Neutrophil (primary cell): ENCODE data around the gene HORMAD2.
A peak's percentile ranks its signal among the peaks of the same experiment; 100 is the strongest.
"Not testable (repeated sequence)": the region's sequence is repeated elsewhere in the genome, so short reads cannot be mapped to it uniquely, and the experiment has no call there.

ENCODE experiments used
- H3K27ac ChIP-seq: fragments of 200-600 bp; sonication (generic); 2 replicates; pipeline ENCODE4 v1.5.1; 2016; ENCODE audit warnings: mild to moderate bottlenecking, moderate library complexity
- H3K27me3 ChIP-seq: fragments of 200-600 bp; sonication (generic); 2 replicates; pipeline ENCODE4 v1.6.0; 2016; ENCODE audit warnings: mild to moderate bottlenecking
- H3K36me3 ChIP-seq: fragments of 200-600 bp; sonication (generic); 2 replicates; pipeline ENCODE4 v1.5.1; 2017
- H3K4me1 ChIP-seq, 2 experiments: fragments of 200-600 bp in 1 of 2; sonication (generic) in 1 of 2; 1 replicate in 1 of 2; 2 replicates in 1 of 2; pipeline versions ENCODE4 v1.5.1 to v1.6.1; 2013 to 2016; ENCODE audit warnings: low read depth in 1 of 2, low read length in 1 of 2, mild to moderate bottlenecking in 1 of 2, moderate library complexity in 1 of 2; ENCODE audit not compliant: control insufficient read depth in 1 of 2, insufficient read depth in 1 of 2
- H3K4me3 ChIP-seq, 2 experiments: fragments of 200-600 bp in 1 of 2; sonication (generic) in 1 of 2; 1 replicate in 1 of 2; 2 replicates in 1 of 2; pipeline ENCODE4 v1.5.1; 2013 to 2016; ENCODE audit warnings: low read depth in 1 of 2, low read length in 1 of 2, mild to moderate bottlenecking in 1 of 2, moderate library complexity in 1 of 2
- H3K9me3 ChIP-seq: fragments of 200-600 bp; sonication (generic); 2 replicates; pipeline ENCODE4 v1.5.1; 2016
- CTCF ChIP-seq: fragments of 200-600 bp; sonication (generic); IDR thresholded peaks from 2 replicates; pipeline ENCODE4 v1.5.1; 2016; ENCODE audit warnings: antibody characterized with exemption

HORMAD2 gene

GRCh38 chr22:30212363-30212995 lies 132.2 kb downstream of the HORMAD2 start:
- H3K9me3 ChIP-seq, result no peaks in the 10 kb centered on the region
- peak overlapping the region; percentile 94 for H3K27ac ChIP-seq
- no peaks in the 10 kb centered on the region for H3K36me3 ChIP-seq
- no peak for TF ChIP-seq CTCF
- H3K4me3 ChIP-seq, result peak overlapping the region; percentile 5 to 51
- H3K27me3 ChIP-seq, result no peaks in the 10 kb centered on the region
- peaks cover 42 to 48% of the 10 kb centered on the region in 2 experiments for H3K4me1 ChIP-seq

GRCh38 chr22:30212996-30213441 lies 132.8 kb downstream of the HORMAD2 start:
- H3K9me3 ChIP-seq, result no peaks in the 10 kb centered on the region
- peak overlapping the region; percentile 94 for H3K27ac ChIP-seq
- peak overlapping the region; percentile 5 to 51 for H3K4me3 ChIP-seq
- H3K36me3 ChIP-seq, result no peaks in the 10 kb centered on the region
- no peaks in the 10 kb centered on the region for H3K27me3 ChIP-seq
- H3K4me1 ChIP-seq, result peaks cover 42 to 48% of the 10 kb centered on the region in 2 experiments
- no peak for TF ChIP-seq CTCF

GRCh38 chr22:30214703-30215407 lies 134.6 kb downstream of the HORMAD2 start:
- peak overlapping the region; percentile 94 for H3K27ac ChIP-seq
- no peaks in the 10 kb centered on the region for H3K9me3 ChIP-seq
- no peak overlapping the region for H3K4me3 ChIP-seq
- no peaks in the 10 kb centered on the region for H3K36me3 ChIP-seq
- H3K27me3 ChIP-seq, result no peaks in the 10 kb centered on the region
- TF ChIP-seq CTCF, result no peak
- H3K4me1 ChIP-seq, result peaks cover 43 to 46% of the 10 kb centered on the region in 2 experiments

GRCh38 chr22:30216272-30216671 lies 136.0 kb downstream of the HORMAD2 start:
- not testable (repeated sequence) for H3K27ac ChIP-seq, H3K4me3 ChIP-seq, H3K27me3 ChIP-seq, H3K36me3 ChIP-seq, H3K9me3 ChIP-seq
- H3K4me1 ChIP-seq, result peaks cover 57 to 59% of the 10 kb centered on the region in 2 experiments

GRCh38 chr22:30216710-30217109 lies 136.4 kb downstream of the HORMAD2 start:
- H3K4me3 ChIP-seq, result no peak overlapping the region
- no peak overlapping the region for H3K27ac ChIP-seq
- no peak for TF ChIP-seq CTCF
- no peaks in the 10 kb centered on the region for H3K9me3 ChIP-seq
- H3K4me1 ChIP-seq, result peaks cover 57 to 59% of the 10 kb centered on the region in 2 experiments
- no peaks in the 10 kb centered on the region for H3K27me3 ChIP-seq
- no peaks in the 10 kb centered on the region for H3K36me3 ChIP-seq
